Erythroblast (primary cell): ENCODE results near the gene AMPD3.

ENCODE experiments used
- GATA1 ChIP-seq: IDR thresholded peaks from 2 replicates; pipeline ENCODE4 v1.6.1; 2011; ENCODE audit warnings: low read depth, mild to moderate bottlenecking, control low read depth, low read length, moderate library complexity
- POLR2A ChIP-seq: IDR thresholded peaks from 2 replicates; pipeline ENCODE4 v1.6.1; 2011; ENCODE audit warnings: mild to moderate bottlenecking, low read length

DNA sequence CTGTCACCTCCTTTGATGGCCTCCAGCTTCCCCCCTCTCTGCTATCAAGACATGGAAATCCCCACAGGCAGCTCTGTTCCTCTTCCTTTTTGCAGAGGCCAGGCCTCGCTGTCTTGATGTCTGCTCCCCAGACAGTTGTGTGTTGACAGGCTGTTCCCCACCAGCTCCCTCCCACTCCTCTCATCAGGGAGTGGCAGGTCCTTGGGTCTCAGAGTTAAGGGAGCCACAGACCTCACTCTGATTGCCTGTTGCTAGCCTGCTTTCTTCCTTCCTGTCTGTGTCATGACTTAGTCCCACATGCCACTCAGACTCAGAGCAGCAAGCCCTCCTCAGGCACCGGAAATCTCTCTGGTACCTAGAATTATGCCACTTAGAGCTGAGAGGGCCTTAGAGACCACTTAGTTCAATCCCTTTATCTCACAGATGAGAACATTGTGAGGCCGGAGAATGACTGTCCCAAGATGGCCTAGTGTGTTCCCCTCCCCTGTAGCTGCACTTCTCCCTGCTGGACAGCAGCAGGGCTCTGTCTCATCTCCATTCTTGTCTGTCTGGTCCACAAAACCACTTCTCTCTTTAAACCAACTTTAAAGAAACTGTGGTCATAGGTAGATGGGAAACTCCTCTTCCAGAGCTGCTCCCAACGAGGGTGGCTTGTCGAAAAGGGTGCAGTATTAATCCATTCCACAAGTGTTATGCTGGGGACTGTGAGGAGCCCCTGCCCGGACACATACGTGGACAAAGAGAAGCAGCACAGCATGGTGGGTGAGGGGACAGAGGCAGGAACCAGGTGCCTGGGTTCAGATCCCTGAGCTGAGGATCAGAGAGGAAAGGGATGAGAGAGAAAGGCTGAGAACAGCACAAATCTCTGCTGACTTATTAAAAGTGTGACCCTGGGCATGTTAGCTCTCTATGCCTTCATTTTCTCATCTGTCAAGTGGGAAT lies 4.2 kb downstream of the AMPD3 start:
- no peak for TF ChIP-seq POLR2A
- TF ChIP-seq GATA1, result no peak
